ENCODE measurements around the gene SLC39A1. TPM values are rescaled to one million over a fixed set of nuclear protein-coding genes. Genes with fewer than 3 reads are reported as not detected.

Gene SLC39A1
- total and polyA plus RNA-seq, 2 donors (not counting 3 experiments of a cell fraction or from before 2014, with no cell fraction given) = 75.8 to 98.0 TPM

GRCh38 chr1:153962088-153963029 lies 978 bp downstream of the SLC39A1 start:
- peak; percentile 48 for DNase-seq (ENCODE audit: low read depth, low spot score)
- CTCF ChIA-PET = interaction anchor here (1.1 to 3.0 kb wide), 7 partner anchors 15 to 182 kb away, joined by 3 to 21 read pairs (median 6); partner anchors contain the start of genes DENND4B, GATAD2B, JTB and RAB13
- H3K79me2 ChIP-seq (ENCODE audit: control insufficient read depth, insufficient read depth, low read length) = peaks cover 17% of the 10 kb centered on the region
- intact Hi-C loops (cut with micrococcal nuclease) = loop anchor here (1.0 to 5.0 kb wide), 6 partner anchors 14 to 80 kb away; partner anchors contain the start of genes DENND4B, JTB, RAB13 and RPS27
- peaks cover 44% of the 10 kb centered on the region for H3K4me1 ChIP-seq (ENCODE audit: control insufficient read depth, extremely low read depth, insufficient read depth, low read length)
- peak overlapping the region; percentile 64 for H3K27ac ChIP-seq (ENCODE audit: insufficient read depth, low read depth, low read length)
- no peaks in the 10 kb centered on the region for H3K27me3 ChIP-seq (ENCODE audit: control insufficient read depth in 2 of 2, insufficient read depth in 2 of 2, low read length in 2 of 2)
- no TSS peak for BruUV-seq (replicated peaks)
- H3K36me3 ChIP-seq (ENCODE audit: control insufficient read depth in 2 of 2, extremely low read depth in 1 of 2, insufficient read depth in 2 of 2, low read length in 2 of 2) = peaks cover 0 to 8% of the 10 kb centered on the region in 2 experiments
- H3K4me3 ChIP-seq (replicated peaks in 1 of 3; ENCODE audit: insufficient read depth in 1 of 3, low read depth in 1 of 3, low read length in 3 of 3) = peak overlapping the region; percentile 27 to 73 (median 55)
- POLR2A ChIA-PET = interaction anchor here (1.0 to 1.5 kb wide), 3 partner anchors 9 to 16 kb away, joined by 3 to 5 read pairs (median 4); partner anchors contain the start of genes DENND4B and JTB
- H4K20me1 ChIP-seq (replicated peaks; ENCODE audit: control insufficient read depth, extremely low read depth, insufficient read depth, low read length) = no peaks in the 10 kb centered on the region
- no peaks in the 10 kb centered on the region for H3K9me1 ChIP-seq (replicated peaks; ENCODE audit: control insufficient read depth, extremely low read depth, insufficient read depth, low read length)
- peak overlapping the region; percentile 72 for H3K4me2 ChIP-seq (ENCODE audit: insufficient read depth, low read length)
- peak overlapping the region; percentile 80 for H3K9ac ChIP-seq (replicated peaks; ENCODE audit: extremely low read depth, insufficient read depth, low read length)
- H3K9me3 ChIP-seq (replicated peaks; ENCODE audit: control insufficient read depth, insufficient read depth, low read length) = no peaks in the 10 kb centered on the region
- peak; percentile 86 for FAIRE-seq
- dilution Hi-C loops (cut with MboI; ENCODE audit: extremely low pct_ligation_motif_present, low sequenced_read_pairs) = no loop called here
- TF ChIP-seq FOS (IDR thresholded peaks at IDR 0.05; ENCODE audit: borderline replicate concordance, insufficient read depth, low read length) (peak; percentile 48), JUN (IDR thresholded peaks at IDR 0.05; ENCODE audit: borderline replicate concordance, insufficient read depth, insufficient read length, low read depth) (peak; percentile 37), MYC (IDR thresholded peaks at IDR 0.05; ENCODE audit: low read depth, low read length) (no peak)
- no peak overlapping the region for H2AFZ ChIP-seq (ENCODE audit: low read depth, low read length)

DNA sequence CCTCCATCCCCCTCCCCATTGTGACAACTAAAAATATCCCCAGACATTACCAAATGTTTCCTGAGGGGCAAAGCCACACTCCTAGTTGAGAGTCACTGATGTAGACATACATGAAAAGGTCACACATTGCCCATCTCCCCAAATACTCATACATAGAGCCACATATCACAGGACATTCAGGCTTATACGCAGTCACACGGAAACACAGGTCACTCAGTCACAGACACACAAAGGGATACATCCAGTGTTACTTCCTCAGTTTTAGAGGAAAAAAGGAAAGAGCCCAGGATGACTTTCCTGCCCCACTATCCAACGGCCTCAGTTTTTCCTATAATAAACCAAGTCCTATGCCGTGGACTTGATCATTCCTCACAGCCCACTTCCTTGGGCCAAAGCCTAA lies 1.9 kb downstream of the SLC39A1 start:
- BruUV-seq (replicated peaks) = no TSS peak
- dilution Hi-C loops (cut with MboI; ENCODE audit: extremely low pct_ligation_motif_present, low sequenced_read_pairs) = no loop called here
- peaks cover 47% of the 10 kb centered on the region for H3K4me1 ChIP-seq (ENCODE audit: control insufficient read depth, extremely low read depth, insufficient read depth, low read length)
- peak overlapping the region in 1 of 3 experiments; percentile 4 for H3K4me3 ChIP-seq (replicated peaks in 1 of 3; ENCODE audit: insufficient read depth in 1 of 3, low read depth in 1 of 3, low read length in 3 of 3)
- peaks cover 0 to 8% of the 10 kb centered on the region in 2 experiments for H3K36me3 ChIP-seq (ENCODE audit: control insufficient read depth in 2 of 2, extremely low read depth in 1 of 2, insufficient read depth in 2 of 2, low read length in 2 of 2)
- no peaks in the 10 kb centered on the region for H4K20me1 ChIP-seq (replicated peaks; ENCODE audit: control insufficient read depth, extremely low read depth, insufficient read depth, low read length)
- no peak for TF ChIP-seq GATA2 (IDR thresholded peaks at IDR 0.05; ENCODE audit: insufficient read depth, insufficient read length, low read depth, low read length)
- TF ChIP-seq EZH2 (IDR thresholded peaks at IDR 0.05; ENCODE audit: borderline replicate concordance, low read depth, low read length, severe bottlenecking) = no peak
- no peaks in the 10 kb centered on the region for H3K27me3 ChIP-seq (ENCODE audit: control insufficient read depth in 2 of 2, insufficient read depth in 2 of 2, low read length in 2 of 2)
- H3K9ac ChIP-seq (replicated peaks; ENCODE audit: extremely low read depth, insufficient read depth, low read length) = peak overlapping the region; percentile 25
- no peaks in the 10 kb centered on the region for H3K9me1 ChIP-seq (replicated peaks; ENCODE audit: control insufficient read depth, extremely low read depth, insufficient read depth, low read length)
- POLR2A ChIA-PET = no interaction called here
- no peaks in the 10 kb centered on the region for H3K9me3 ChIP-seq (replicated peaks; ENCODE audit: control insufficient read depth, insufficient read depth, low read length)
- intact Hi-C loops (cut with micrococcal nuclease) = loop anchor here (5.0 kb wide), 1 partner anchor 79 kb away; no protein-coding TSS in a partner anchor
- H3K27ac ChIP-seq (ENCODE audit: insufficient read depth, low read depth, low read length) = no peak overlapping the region
- peak overlapping the region; percentile 72 for H3K4me2 ChIP-seq (ENCODE audit: insufficient read depth, low read length)
- FAIRE-seq (no peak), DNase-seq (ENCODE audit: low read depth, low spot score) (no peak)
- peaks cover 26% of the 10 kb centered on the region for H3K79me2 ChIP-seq (ENCODE audit: control insufficient read depth, insufficient read depth, low read length)
- CTCF ChIA-PET = interaction anchor here (2.6 kb wide), 1 partner anchor 16 kb away, joined by 21 read pairs; the partner anchor contains the start of gene JTB
- H2AFZ ChIP-seq (ENCODE audit: low read depth, low read length) = no peak overlapping the region
